ENCODE results near the gene MGST2.
"Not testable (repeated sequence)": the region's sequence is repeated elsewhere in the genome, so short reads cannot be mapped to it uniquely, and the experiment has no call there.

The MGST2 gene

DNA sequence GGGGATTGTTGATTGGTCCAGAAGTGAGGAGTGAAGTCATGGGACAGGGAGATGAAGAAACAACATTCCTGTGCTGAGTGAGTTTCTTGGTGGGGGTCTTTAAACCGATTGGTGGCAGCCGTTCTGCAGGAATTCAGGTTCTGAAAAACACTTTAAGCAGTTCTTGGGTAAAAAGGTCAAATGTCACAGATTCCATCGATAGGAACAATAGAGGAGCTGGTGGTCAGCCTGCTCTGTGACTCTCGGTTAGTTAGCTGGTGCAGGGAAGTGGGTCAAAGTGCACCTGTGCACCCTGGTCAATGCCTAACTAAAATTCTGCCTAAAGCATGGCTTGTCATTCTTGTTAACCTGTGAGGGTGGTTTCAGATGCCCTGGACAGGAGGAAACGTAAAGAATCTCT lies 34.6 kb upstream of the MGST2 start:
- DNase-seq (ENCODE audit: low read depth): no peak
- TF ChIP-seq MYC (IDR thresholded peaks at IDR 0.05; ENCODE audit: low read depth, low read length): no peak
- TF ChIP-seq CTCF (IDR thresholded peaks at IDR 0.05; ENCODE audit: low read depth, low read length): no peak
- TF ChIP-seq POLR2A (IDR thresholded peaks at IDR 0.05; ENCODE audit: extremely low read depth, insufficient read length): no peak
- TF ChIP-seq, protein P1, sequence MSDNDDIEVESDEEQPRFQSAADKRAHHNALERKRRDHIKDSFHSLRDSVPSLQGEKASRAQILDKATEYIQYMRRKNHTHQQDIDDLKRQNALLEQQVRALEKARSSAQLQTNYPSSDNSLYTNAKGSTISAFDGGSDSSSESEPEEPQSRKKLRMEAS (IDR thresholded peaks at IDR 0.05; ENCODE audit: low read depth, low read length): no peak

GRCh38 chr4:139631791-139632190 lies 33.8 kb upstream of the MGST2 start:
- no peak overlapping the region for H3K4me3 ChIP-seq (ENCODE audit: low read depth, low read length)
- DNase-seq (ENCODE audit: low read depth): no peak
- no peak for TF ChIP-seq CTCF (IDR thresholded peaks at IDR 0.05; ENCODE audit: low read depth, low read length)

More for the DNA sequence above, 34.6 kb upstream of the MGST2 start:
- no peak overlapping the region for H3K4me3 ChIP-seq (ENCODE audit: low read depth, low read length)

- H3K4me3 ChIP-seq (ENCODE audit: low read depth, low read length); DNase-seq (ENCODE audit: low read depth): not testable (repeated sequence)
Measured at GRCh38 chr4:139632739-139633138, 32.9 kb upstream of the MGST2 start.

- DNase-seq (ENCODE audit: low read depth): no peak
- no peak overlapping the region for H3K4me3 ChIP-seq (ENCODE audit: low read depth, low read length)
- TF ChIP-seq POLR2A (IDR thresholded peaks at IDR 0.05; ENCODE audit: extremely low read depth, insufficient read length) (no peak), CTCF (IDR thresholded peaks at IDR 0.05; ENCODE audit: low read depth, low read length) (no peak), MYC (IDR thresholded peaks at IDR 0.05; ENCODE audit: low read depth, low read length) (no peak)
- TF ChIP-seq, protein P1 (IDR thresholded peaks at IDR 0.05; ENCODE audit: low read depth, low read length): no peak
Measured at GRCh38 chr4:139633195-139633594, 32.4 kb upstream of the MGST2 start.

DNA sequence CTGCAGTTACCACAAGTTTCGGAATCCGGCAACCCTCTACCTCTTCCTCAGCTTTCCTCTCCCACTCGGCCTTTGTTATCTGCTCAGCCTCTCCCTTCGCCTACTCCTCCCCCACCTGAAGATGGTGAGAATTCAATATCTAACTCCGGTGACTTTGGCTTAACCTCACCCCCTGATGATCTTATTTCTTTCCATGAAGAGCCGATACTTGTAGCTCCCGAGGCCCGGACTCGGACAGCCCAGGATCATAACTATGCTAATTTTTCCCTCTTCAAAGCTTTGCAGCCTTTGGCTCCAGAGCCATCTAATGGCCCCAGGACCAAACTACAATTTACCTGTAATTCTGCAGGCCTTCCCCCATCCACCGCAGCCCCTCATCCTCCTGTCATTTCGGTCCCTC lies 32.0 kb upstream of the MGST2 start:
- H3K4me3 ChIP-seq (ENCODE audit: low read depth, low read length): no peak overlapping the region
- no peak for DNase-seq (ENCODE audit: low read depth)
- TF ChIP-seq CTCF (IDR thresholded peaks at IDR 0.05; ENCODE audit: low read depth, low read length) (peak; percentile 11), MYC (IDR thresholded peaks at IDR 0.05; ENCODE audit: low read depth, low read length) (no peak)
- TF ChIP-seq, protein P1 (IDR thresholded peaks at IDR 0.05; ENCODE audit: low read depth, low read length): no peak

GRCh38 chr4:139635966-139636365 lies 29.7 kb upstream of the MGST2 start:
- TF ChIP-seq CTCF (IDR thresholded peaks at IDR 0.05; ENCODE audit: low read depth, low read length) (no peak), POLR2A (IDR thresholded peaks at IDR 0.05; ENCODE audit: extremely low read depth, insufficient read length) (no peak), MYC (IDR thresholded peaks at IDR 0.05; ENCODE audit: low read depth, low read length) (no peak)
- TF ChIP-seq, protein P1 (IDR thresholded peaks at IDR 0.05; ENCODE audit: low read depth, low read length): no peak
- DNase-seq (ENCODE audit: low read depth): no peak
- no peak overlapping the region for H3K4me3 ChIP-seq (ENCODE audit: low read depth, low read length)

- not testable (repeated sequence) for DNase-seq (ENCODE audit: low read depth); H3K4me3 ChIP-seq (ENCODE audit: low read depth, low read length)
Measured at GRCh38 chr4:139638306-139638705, 27.3 kb upstream of the MGST2 start.
